CD14-positive monocyte (primary cell): ENCODE measurements around the gene RAB40C. TPM values are rescaled to one million over a fixed set of nuclear protein-coding genes. Genes with fewer than 3 reads are reported as not detected.

Source experiments
- DNase-seq, 3 donors: peaks; one replicate each; pipeline ENCODE4 v3.0.0-alpha.2; 2011 to 2022
- H2AFZ ChIP-seq: 2 replicates; pipeline ENCODE4 v1.6.0; 2012; ENCODE audit warnings: mild to moderate bottlenecking, low read depth, low read length, inconsistent platforms; ENCODE audit not compliant: insufficient read depth, poor library complexity, severe bottlenecking
- H3K27ac ChIP-seq, 2 donors: 1 replicate in 1 of 2; 2 replicates in 1 of 2; pipeline ENCODE4 v1.5.1; 2012 to 2013; ENCODE audit warnings: low read length in 2 of 2, control low read depth in 1 of 2, inconsistent platforms in 1 of 2, low read depth in 1 of 2, mild to moderate bottlenecking in 1 of 2
- H3K27me3 ChIP-seq, 2 donors: one replicate each; pipeline versions ENCODE4 v1.6.0 to v1.6.1; 2011 to 2013; ENCODE audit warnings: low read length in 2 of 2; ENCODE audit not compliant: control insufficient read depth in 2 of 2, insufficient read depth in 2 of 2
- H3K36me3 ChIP-seq, 2 donors: replicated peaks in 1 of 2; 1 replicate in 1 of 2; 2 replicates in 1 of 2; pipeline versions ENCODE4 v1.5.1 to v1.6.1; 2012 to 2013; ENCODE audit warnings: low read length in 2 of 2, control low read depth in 1 of 2, inconsistent platforms in 1 of 2, mild to moderate bottlenecking in 1 of 2; ENCODE audit not compliant: insufficient read depth in 2 of 2, control insufficient read depth in 1 of 2
- H3K4me1 ChIP-seq, 2 donors: 1 replicate in 1 of 2; 2 replicates in 1 of 2; pipeline versions ENCODE4 v1.5.1 to v1.6.1; 2012 to 2013; ENCODE audit warnings: low read length in 2 of 2, control low read depth in 1 of 2, inconsistent platforms in 1 of 2, mild to moderate bottlenecking in 1 of 2, moderate library complexity in 1 of 2; ENCODE audit not compliant: insufficient read depth in 2 of 2, control insufficient read depth in 1 of 2
- H3K4me2 ChIP-seq: replicated peaks from 2 replicates; pipeline ENCODE3; 2012; ENCODE audit warnings: low read length, moderate library complexity, mild to moderate bottlenecking; ENCODE audit not compliant: poor library complexity, severe bottlenecking; ENCODE audit errors: extremely low read depth
- H3K4me3 ChIP-seq, 3 experiments: fragments of 200-600 bp in 1 of 3; sonication (generic) in 1 of 3; replicated peaks in 1 of 3; 1 replicate in 2 of 3; 2 replicates in 1 of 3; pipeline ENCODE4 v1.5.1; 2011 to 2013; ENCODE audit warnings: low read length in 3 of 3, mild to moderate bottlenecking in 3 of 3, control low read depth in 2 of 3, low read depth in 2 of 3, inconsistent platforms in 1 of 3, moderate library complexity in 1 of 3
- H3K79me2 ChIP-seq: 2 replicates; pipeline ENCODE4 v1.6.0; 2012; ENCODE audit warnings: mild to moderate bottlenecking, control low read depth, inconsistent platforms, low read length, moderate library complexity; ENCODE audit not compliant: insufficient read depth
- H3K9ac ChIP-seq: 2 replicates; pipeline ENCODE4 v1.6.0; 2017; ENCODE audit warnings: low read length, mild to moderate bottlenecking; ENCODE audit not compliant: insufficient read depth, poor library complexity, severe bottlenecking
- H3K9me3 ChIP-seq, 2 donors: replicated peaks in 1 of 2; 1 replicate in 1 of 2; 2 replicates in 1 of 2; pipeline versions ENCODE4 v1.5.1 to v1.6.1; 2012 to 2013; ENCODE audit warnings: low read length in 2 of 2, control low read depth in 1 of 2; ENCODE audit not compliant: control insufficient read depth in 1 of 2, insufficient read depth in 1 of 2
- H4K20me1 ChIP-seq: 2 replicates; pipeline ENCODE4 v1.6.0; 2012; ENCODE audit warnings: mild to moderate bottlenecking, low read length, control low read depth, moderate library complexity; ENCODE audit not compliant: insufficient read depth
- H3K27ac Mint-ChIP-seq, 7 donors: one replicate each; pipeline ENCODE4 v1.8.0; 2020; ENCODE audit warnings: mild to moderate bottlenecking in 7 of 7, mixed read lengths in 7 of 7, moderate library complexity in 6 of 7, inconsistent platforms in 2 of 7
- H3K27me3 Mint-ChIP-seq, 3 donors: one replicate each; pipeline ENCODE4 v1.8.0; 2021 to 2022; ENCODE audit warnings: low read depth in 3 of 3, mild to moderate bottlenecking in 3 of 3, mixed read lengths in 3 of 3, moderate library complexity in 3 of 3, inconsistent platforms in 1 of 3
- H3K36me3 Mint-ChIP-seq, 2 donors: one replicate each; pipeline ENCODE4 v1.8.0; 2020; ENCODE audit warnings: mixed read lengths in 2 of 2, inconsistent platforms in 1 of 2, mild to moderate bottlenecking in 1 of 2
- H3K4me1 Mint-ChIP-seq: one replicate; pipeline ENCODE4 v1.8.0; 2020; ENCODE audit warnings: mild to moderate bottlenecking, mixed read lengths
- H3K4me3 Mint-ChIP-seq, 2 donors: one replicate each; pipeline ENCODE4 v1.8.0; 2020; ENCODE audit warnings: mild to moderate bottlenecking in 2 of 2, mixed read lengths in 2 of 2, moderate library complexity in 1 of 2
- H3K9me3 Mint-ChIP-seq, 7 donors: one replicate each; pipeline ENCODE4 v1.8.0; 2020 to 2022; ENCODE audit warnings: mixed read lengths in 7 of 7, mild to moderate bottlenecking in 6 of 7, moderate library complexity in 6 of 7, inconsistent platforms in 2 of 7
- CTCF ChIP-seq: fragments of 200-600 bp; IDR thresholded peaks from one replicate; pipeline ENCODE4 v1.8.0; 2022; ENCODE audit warnings: antibody characterized with exemption, mild to moderate bottlenecking
- WGBS: methylation state at CpG from one replicate; pipeline ENCODE4 v1.1.5; 2013; ENCODE audit warnings: missing lambda C conversion rate; ENCODE audit not compliant: insufficient coverage; 5-methylcytosine and 5-hydroxymethylcytosine counted together
- intact Hi-C, 2 donors: fragments of 100-400 bp; cut with micrococcal nuclease; formaldehyde crosslinking; loops; one replicate each; pipeline versions ENCODE4 v1.15.0 to v1.15.1; 2023
- polyA plus RNA-seq, 3 donors: library from polyadenylated mRNA; depleted of rRNA in 1 of 3; unstranded in 2 of 3; stranded (reverse) in 1 of 3; fragments of 300-500 nt in 2 of 3; fragments of >200 nt in 1 of 3; fragmentation: Illumina TruSeq in 2 of 3; gene quantifications; 1 replicate in 2 of 3; 2 replicates in 1 of 3; pipeline ENCODE4 v1.2.3, GENCODE V29; 2012 to 2021

RAB40C gene
- polyA plus RNA-seq, 3 donors, result 10.0 to 22.6 (median 10.9) TPM

- Histone ChIP-seq H2AFZ (peak overlapping the region; percentile 46), H3K27ac (peak overlapping the region; percentile 84 to 86), H3K36me3 (no peaks in the 10 kb centered on the region), H3K4me1 (peaks cover 32 to 50% of the 10 kb centered on the region in 2 donors), H4K20me1 (peaks cover 46% of the 10 kb centered on the region), H3K4me2 (peak overlapping the region; percentile 77), H3K9ac (peak overlapping the region; percentile 81), H3K27me3 (no peaks in the 10 kb centered on the region), H3K79me2 (peaks cover 31% of the 10 kb centered on the region), H3K4me3 (peak overlapping the region; percentile 45 to 78 (median 47)), H3K9me3 (no peaks in the 10 kb centered on the region)
- intact Hi-C loops, result no loop called here
- WGBS, result 90% methylated on average over 7 of the region's 13 CpGs
- DNase-seq, result no peak
- H3K27me3 Mint-ChIP-seq, result no peaks in the 10 kb centered on the region
- H3K9me3 Mint-ChIP-seq, result peaks cover 0 to 2% (median 0%) of the 10 kb centered on the region in 7 donors
- peak overlapping the region in 6 of 7 donors; percentile 77 to 93 (median 90) for H3K27ac Mint-ChIP-seq
- peaks cover 37% of the 10 kb centered on the region for H3K4me1 Mint-ChIP-seq
- no peak for TF ChIP-seq CTCF
- peak overlapping the region; percentile 73 to 87 for H3K4me3 Mint-ChIP-seq
- H3K36me3 Mint-ChIP-seq, result peaks cover 5 to 15% of the 10 kb centered on the region in 2 donors
Observed at GRCh38 chr16:643050-643368, 53.1 kb downstream of the RAB40C start.

- H4K20me1 ChIP-seq, result peaks cover 49% of the 10 kb centered on the region
- H3K27me3 Mint-ChIP-seq, result no peaks in the 10 kb centered on the region
- H3K9me3 ChIP-seq, result no peaks in the 10 kb centered on the region
- intact Hi-C loops, result no loop called here
- H3K4me1 Mint-ChIP-seq, result peaks cover 42% of the 10 kb centered on the region
- DNase-seq, result no peak
- peaks cover 5 to 15% of the 10 kb centered on the region in 2 donors for H3K36me3 Mint-ChIP-seq
- H3K4me3 ChIP-seq, result no peak overlapping the region
- H3K4me3 Mint-ChIP-seq, result no peak overlapping the region
- H3K27me3 ChIP-seq, result no peaks in the 10 kb centered on the region
- H3K9me3 Mint-ChIP-seq, result peaks cover 0 to 2% (median 0%) of the 10 kb centered on the region in 7 donors
- 97% methylated on average over 7 of the region's 12 CpGs for WGBS
- no peaks in the 10 kb centered on the region for H3K36me3 ChIP-seq
- H3K79me2 ChIP-seq, result peaks cover 31% of the 10 kb centered on the region
- H3K9ac ChIP-seq, result no peak overlapping the region
- H2AFZ ChIP-seq, result no peak overlapping the region
- peaks cover 41 to 64% of the 10 kb centered on the region in 2 donors for H3K4me1 ChIP-seq
- TF ChIP-seq CTCF, result no peak
- H3K27ac ChIP-seq, result no peak overlapping the region
- H3K4me2 ChIP-seq, result no peak overlapping the region
- H3K27ac Mint-ChIP-seq, result peak overlapping the region in 1 of 7 donors; percentile 77
Observed at GRCh38 chr16:644556-644955, 54.7 kb downstream of the RAB40C start.
